AG04449 (cell line): ENCODE data around the gene PIAS1.

Experiments used
- CTCF ChIA-PET: fragments of 350-600 bp; formaldehyde crosslinking; extraction: SDS; loops from one replicate; lab custom pipeline; 2021; ENCODE audit warnings: antibody characterized with exemption; lab: Yijun Ruan, JAX
- POLR2A ChIA-PET: fragments of 400-600, 350-600 bp; formaldehyde crosslinking; extraction: SDS; loops from one replicate; lab custom pipeline; 2020; ENCODE audit warnings: antibody characterized with exemption, inconsistent platforms; lab: Yijun Ruan, JAX
- DNase-seq: peaks from one replicate; pipeline ENCODE4 v3.0.0-alpha.2; 2010; ENCODE audit warnings: low read depth, low spot score
- H3K4me3 ChIP-seq: 2 replicates; pipeline ENCODE4 v1.5.1; 2011; ENCODE audit warnings: low read depth, mild to moderate bottlenecking, control low read depth, low read length
- TF ChIP-seq, protein P1 (sequence below): IDR thresholded peaks from one replicate; pipeline ENCODE4 v1.5.1; 2011; ENCODE audit warnings: mild to moderate bottlenecking, moderate library complexity, low read length, control low read depth, inconsistent platforms; ENCODE audit not compliant: insufficient read depth; ENCODE audit errors: missing control alignments

PIAS1 gene

DNA sequence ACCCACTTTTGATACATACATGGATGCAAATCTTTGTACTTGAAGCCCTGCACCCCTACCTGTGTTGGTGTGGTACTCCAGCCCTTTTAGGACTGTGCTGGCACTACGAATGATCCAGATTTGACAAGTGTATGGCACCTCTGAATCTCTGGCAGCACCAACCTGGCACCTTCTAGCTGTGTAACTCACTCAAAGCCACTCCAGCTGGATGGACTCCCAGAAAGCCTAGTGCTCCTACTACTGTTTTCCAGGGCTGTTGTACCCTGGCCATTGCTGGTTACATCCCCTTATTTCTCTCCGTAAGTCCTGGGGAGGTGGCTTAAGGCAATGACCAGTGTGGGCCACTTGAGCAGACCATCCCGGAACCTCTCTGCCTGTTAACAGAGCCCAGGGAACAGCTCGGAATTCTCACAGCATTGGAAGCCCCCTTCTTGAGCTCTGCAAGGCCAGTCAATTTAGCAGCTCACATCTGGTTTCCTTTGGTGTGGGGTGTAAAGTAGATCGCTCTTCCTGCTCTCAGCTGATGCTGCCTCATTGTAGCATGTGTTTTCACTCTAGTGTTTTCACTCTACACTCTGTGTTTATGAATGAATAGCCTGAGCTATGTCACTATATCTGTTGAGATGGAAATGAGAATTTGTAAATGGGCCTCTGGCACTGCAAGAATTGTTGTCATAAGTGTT lies 138.8 kb downstream of the PIAS1 start:
- ChIA-PET CTCF (interaction anchor here (0.6 to 1.4 kb wide), 2 partner anchors 17 to 18 kb away, joined by 3 to 5 read pairs; no protein-coding TSS in a partner anchor), POLR2A (no interaction called here)
- DNase-seq = no peak
- TF ChIP-seq, protein P1, sequence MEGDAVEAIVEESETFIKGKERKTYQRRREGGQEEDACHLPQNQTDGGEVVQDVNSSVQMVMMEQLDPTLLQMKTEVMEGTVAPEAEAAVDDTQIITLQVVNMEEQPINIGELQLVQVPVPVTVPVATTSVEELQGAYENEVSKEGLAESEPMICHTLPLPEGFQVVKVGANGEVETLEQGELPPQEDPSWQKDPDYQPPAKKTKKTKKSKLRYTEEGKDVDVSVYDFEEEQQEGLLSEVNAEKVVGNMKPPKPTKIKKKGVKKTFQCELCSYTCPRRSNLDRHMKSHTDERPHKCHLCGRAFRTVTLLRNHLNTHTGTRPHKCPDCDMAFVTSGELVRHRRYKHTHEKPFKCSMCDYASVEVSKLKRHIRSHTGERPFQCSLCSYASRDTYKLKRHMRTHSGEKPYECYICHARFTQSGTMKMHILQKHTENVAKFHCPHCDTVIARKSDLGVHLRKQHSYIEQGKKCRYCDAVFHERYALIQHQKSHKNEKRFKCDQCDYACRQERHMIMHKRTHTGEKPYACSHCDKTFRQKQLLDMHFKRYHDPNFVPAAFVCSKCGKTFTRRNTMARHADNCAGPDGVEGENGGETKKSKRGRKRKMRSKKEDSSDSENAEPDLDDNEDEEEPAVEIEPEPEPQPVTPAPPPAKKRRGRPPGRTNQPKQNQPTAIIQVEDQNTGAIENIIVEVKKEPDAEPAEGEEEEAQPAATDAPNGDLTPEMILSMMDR = no peak
- H3K4me3 ChIP-seq = no peak overlapping the region

DNA sequence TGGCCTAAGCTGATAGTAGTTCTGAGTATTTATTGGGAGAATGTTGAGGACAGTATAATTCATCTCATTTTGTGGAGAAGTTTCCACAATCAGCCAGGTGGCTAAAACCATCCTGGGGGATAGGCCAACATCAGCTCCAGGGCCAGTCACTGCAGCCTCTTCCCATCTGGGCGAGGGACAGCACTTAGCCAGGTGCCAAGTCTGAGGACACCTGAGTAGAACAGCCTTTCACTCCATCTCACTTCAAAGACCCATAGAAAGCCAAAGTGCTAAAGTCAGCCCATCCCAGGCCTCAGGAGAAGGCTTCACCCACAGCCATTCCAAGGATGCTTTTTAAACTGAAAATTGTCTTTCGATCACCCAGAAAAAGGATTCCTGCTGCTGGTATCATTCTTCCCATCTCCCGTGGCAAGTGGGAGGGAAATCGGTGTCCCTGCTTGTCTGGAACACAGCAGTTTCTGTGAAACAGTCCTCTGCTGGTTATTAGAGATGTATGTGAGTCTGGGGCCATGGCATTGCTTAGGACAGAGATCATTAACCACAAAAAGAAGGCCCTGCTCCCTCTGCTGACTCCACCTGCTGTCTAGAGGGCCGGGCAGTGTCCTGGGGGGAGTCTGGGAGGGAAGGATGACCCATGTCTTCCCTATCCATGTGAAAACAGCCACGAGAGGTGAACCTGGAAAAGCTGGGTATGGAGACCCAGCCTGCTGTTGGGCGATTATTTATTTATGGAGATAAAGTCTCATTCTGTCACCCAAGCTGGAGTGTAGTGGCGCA lies 141.4 kb downstream of the PIAS1 start:
- POLR2A ChIA-PET = no interaction called here
- no peak overlapping the region for H3K4me3 ChIP-seq
- DNase-seq = no peak
- TF ChIP-seq, protein P1 = no peak
- CTCF ChIA-PET = interaction anchor here (0.8 to 3.8 kb wide), 5 partner anchors 10 to 333 kb away, joined by 3 to 21 read pairs (median 3); no protein-coding TSS in a partner anchor

DNA sequence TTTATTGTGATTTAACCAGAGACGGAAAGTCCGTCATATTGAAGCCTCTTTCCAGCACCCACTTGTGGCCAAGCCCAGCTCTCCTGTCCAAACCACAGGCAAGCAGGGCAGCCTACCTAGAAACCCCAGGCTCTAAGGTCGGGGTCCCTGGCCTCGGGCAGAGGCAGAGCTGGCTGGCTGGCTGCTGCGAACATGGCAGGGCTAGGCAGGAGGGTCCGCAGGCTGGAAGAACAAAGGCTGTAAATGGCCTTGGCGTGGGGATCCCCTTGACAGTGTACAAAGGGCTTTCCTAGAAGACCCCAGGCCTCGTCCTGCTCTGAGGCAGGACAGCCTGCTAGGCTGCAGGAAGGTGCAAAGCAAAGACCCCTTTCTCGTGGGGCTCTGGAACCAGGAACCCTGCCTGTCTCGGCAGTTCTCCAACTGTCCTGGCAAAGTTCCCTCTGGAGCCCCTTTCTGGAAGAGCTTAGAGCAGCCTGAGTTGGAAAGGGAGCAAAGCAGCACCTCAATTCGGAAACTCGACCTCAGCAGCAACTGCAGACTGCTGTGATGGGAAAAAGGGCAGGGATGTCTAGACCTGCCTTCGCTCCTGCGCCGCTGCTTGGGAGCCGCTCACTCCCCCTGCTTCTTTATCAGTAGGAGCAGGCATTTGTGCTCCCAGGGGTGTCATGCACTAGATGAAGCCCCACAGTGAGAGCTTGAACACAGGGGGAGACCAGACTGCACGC lies 142.5 kb downstream of the PIAS1 start:
- TF ChIP-seq, protein P1 = no peak
- H3K4me3 ChIP-seq = no peak overlapping the region
- ChIA-PET POLR2A (no interaction called here), CTCF (interaction anchor here (1.0 to 3.8 kb wide), 3 partner anchors 10 to 334 kb away, joined by 3 to 21 read pairs (median 5); no protein-coding TSS in a partner anchor)
- DNase-seq = no peak

DNA sequence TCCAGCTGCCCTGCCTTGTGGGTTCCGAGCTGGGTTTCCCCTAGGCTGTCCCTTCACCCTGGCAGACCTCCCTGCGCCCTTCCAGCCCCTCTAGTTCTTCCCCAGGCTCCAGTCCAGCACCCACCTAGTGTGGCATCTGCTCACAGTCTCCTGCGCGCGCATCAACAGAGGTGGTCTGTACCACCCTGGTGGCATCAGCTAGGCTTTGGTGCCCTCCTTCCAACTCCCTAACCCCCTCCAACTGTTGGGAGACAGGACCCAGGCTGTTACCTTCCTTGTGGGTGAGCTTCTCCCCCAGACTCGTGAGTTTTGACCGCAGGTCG lies 143.0 kb downstream of the PIAS1 start:
- ChIA-PET POLR2A (no interaction called here), CTCF (interaction anchor here (1.0 to 3.8 kb wide), 3 partner anchors 10 to 335 kb away, joined by 3 to 21 read pairs (median 5); no protein-coding TSS in a partner anchor)
- TF ChIP-seq, protein P1 = no peak
- no peak for DNase-seq
- no peak overlapping the region for H3K4me3 ChIP-seq

DNA sequence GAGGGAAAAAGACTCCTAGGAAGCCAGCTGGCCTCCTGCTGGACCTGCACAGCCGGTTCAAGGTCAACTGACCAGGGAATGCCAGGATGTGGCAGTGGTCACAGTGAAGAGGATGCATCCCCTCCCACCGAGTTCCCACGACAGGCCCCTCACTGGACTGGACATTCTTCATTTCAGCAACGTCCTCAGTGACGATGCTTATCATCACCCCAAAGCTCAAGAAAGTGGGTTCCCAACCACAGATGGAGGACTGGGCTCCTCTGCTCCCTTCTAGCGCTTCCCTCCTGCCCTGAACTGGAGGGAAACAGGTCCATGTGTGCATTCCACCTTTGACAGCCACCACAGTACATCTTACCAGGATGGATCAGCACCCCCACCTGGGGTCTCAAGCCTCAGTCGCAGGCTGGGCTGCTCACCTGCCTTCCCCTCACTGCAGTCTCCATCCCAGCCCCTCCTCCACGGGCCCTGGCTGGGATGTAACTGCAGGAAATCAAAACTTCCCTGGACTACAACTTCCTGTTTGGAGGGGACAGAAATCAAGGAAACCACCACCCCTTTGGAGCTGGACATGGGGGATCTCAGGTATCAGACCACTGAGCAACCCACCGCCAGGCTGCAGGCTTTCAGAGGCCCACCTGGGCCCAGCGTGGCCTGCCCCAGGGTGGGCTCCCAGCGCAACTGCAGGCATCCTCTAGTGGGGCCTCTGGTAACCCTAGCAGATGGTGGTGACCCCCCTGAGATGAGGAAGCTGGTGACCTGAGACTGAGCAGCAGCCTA lies 143.7 kb downstream of the PIAS1 start:
- ChIA-PET CTCF (interaction anchor here (1.0 to 1.6 kb wide), 3 partner anchors 12 to 18 kb away, joined by 4 to 5 read pairs (median 5); no protein-coding TSS in a partner anchor), POLR2A (no interaction called here)
- no peak overlapping the region for H3K4me3 ChIP-seq
- TF ChIP-seq, protein P1 = no peak
- DNase-seq = no peak
